HG03342 (cell line): ENCODE measurements around the gene FUOM.
"Not testable (repeated sequence)": the region's sequence is repeated elsewhere in the genome, so short reads cannot be mapped to it uniquely, and the experiment has no call there.

Experiments used
- ATAC-seq: cut with Tn5 transposase; IDR thresholded peaks from one replicate; pipeline ENCODE4 v1.9.1; 2021; ENCODE audit warnings: mild to moderate bottlenecking, moderate library complexity; ENCODE audit not compliant: unreplicated experiment

The FUOM gene

DNA sequence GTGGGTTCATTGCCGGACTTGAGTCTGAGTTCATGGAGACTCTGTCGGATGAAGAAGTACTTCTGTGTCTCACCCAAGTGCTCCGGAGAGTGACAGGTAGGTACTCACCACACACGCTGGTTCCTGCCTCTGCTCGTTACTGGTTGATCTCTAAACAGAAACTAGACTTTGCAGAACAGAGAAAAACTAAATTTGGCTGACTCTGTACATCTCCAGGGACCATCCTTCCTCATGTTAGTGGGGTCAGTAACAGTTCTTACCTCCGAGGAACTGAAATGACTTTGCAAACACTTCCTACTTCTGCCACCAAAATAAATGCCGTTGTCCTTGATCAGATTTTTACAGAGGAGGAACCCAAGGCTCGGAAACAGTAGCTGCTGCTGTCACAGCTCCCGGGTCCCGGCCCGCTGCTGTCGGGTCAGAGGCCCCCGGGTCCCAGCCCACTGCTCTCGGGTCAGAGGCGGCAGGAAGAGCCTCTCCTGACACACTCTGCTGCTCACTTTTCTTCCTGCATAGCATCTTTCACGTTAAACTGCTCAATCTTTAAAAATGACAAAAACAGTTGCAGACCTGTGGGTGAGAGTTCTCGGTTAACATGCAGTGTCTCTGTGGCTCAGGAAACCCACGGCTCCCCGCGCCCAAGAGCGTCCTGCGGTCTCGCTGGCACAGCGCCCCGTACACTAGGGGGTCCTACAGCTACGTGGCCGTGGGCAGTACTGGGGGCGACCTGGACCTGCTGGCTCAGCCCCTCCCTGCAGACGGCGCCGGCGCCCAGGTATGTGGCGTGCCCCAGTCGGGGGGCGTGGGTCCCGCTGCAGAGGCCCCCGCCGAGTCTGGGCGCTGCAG is 31.4 kb upstream of the FUOM start:
- ATAC-seq = peak; percentile 86

GRCh38 chr10:133388236-133388972 is 30.6 kb upstream of the FUOM start:
- ATAC-seq = peak; percentile 1

DNA sequence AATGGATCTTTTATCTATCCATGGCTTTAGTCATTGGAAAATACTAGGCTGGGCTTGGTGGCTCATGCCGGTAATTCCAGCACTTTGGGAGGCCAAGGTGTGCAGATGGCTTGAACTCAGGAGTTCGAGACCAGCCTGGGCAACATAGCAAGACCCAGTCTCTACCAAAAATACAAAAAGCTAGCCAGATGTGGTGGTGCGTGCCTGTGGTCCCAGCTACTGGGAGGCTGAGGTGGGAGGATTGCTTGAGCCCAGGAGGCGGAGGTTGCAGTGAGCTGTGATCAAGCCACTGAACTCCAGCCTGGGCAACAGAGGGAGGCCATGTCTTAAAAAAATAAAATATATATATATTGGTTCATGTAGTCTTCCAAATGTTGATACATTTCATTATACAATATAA is 29.1 kb upstream of the FUOM start:
- ATAC-seq = not testable (repeated sequence)

DNA sequence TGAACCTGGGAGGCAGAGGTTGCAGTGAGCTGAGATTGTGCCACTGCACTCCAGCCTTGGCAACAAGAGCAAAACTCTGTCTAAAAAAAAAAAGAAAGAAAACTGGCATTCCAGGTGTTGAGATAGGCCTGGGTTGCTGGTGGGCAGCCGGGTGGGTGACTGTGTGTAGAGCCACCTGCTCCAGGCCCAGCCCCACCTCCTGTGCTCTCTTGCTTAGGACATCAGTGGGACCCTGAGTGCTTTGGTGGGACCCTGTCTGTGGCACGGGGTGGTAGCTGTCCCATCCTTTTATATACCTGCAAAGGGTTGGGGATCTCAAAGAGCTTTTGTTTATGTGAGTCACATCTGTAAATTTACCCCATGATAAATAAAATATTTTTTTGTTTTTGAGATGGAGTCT is 27.4 kb upstream of the FUOM start:
- ATAC-seq = no peak

DNA sequence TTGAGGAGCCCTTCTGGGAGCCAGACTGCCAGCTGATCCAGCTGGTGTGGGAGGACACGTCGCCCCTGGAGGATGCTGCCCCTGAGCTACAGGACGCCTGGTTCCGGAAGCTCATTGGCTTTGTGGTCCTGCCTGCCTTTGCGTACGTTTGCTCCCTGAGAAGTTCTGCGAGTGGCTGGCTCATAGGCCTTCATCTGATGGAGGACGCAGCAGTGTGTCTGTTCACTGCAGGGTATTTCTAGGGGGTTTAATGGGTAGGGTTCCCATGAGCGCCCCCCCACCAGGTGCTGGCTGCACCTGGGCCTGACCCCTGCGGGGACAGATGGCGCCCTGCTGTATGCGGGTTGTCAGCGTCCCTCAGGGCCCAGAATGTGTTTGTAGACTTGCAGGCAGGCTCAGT is 26.3 kb upstream of the FUOM start:
- no peak for ATAC-seq

DNA sequence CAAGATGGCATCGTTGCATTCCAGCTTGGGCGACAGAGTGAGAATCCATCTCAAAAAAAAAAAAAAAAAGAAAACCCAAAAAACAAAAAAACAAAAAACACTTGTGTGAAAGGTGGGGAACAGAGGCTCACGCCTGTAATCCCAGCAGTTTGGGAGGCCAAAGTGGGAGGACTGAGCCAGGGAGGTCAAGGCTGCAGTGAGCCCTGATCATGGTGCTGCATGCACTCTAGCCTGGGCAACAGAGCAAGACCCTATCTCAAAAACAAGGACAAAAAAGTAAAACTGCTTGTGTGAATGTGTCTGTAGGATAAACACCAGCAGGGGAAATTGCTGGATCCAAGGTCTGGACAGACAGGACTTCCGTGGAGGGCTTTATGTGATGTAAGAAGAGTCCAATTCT is 25.7 kb upstream of the FUOM start:
- ATAC-seq = no peak

DNA sequence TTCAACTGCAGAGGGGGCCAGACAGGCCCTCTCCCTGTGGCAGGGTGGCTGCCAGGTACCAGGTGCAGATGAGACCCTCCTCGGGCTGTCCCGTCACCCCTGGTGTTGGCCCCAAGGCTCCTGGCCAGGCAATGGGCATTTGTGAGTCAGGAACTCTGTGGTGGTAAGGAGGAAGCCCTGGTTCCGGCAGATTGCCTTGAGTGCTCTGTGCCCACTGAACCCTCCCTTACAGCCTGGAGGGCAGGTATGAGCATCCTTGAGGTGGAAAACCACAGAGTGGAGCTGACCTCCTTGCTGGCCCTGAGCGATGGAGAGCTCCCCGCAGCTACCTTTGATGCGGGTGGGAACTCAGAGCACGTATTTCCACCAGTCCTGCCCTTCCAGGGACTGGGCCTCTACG is 23.2 kb upstream of the FUOM start:
- ATAC-seq = no peak

GRCh38 chr10:133379801-133380666 is 22.2 kb upstream of the FUOM start:
- no peak for ATAC-seq

DNA sequence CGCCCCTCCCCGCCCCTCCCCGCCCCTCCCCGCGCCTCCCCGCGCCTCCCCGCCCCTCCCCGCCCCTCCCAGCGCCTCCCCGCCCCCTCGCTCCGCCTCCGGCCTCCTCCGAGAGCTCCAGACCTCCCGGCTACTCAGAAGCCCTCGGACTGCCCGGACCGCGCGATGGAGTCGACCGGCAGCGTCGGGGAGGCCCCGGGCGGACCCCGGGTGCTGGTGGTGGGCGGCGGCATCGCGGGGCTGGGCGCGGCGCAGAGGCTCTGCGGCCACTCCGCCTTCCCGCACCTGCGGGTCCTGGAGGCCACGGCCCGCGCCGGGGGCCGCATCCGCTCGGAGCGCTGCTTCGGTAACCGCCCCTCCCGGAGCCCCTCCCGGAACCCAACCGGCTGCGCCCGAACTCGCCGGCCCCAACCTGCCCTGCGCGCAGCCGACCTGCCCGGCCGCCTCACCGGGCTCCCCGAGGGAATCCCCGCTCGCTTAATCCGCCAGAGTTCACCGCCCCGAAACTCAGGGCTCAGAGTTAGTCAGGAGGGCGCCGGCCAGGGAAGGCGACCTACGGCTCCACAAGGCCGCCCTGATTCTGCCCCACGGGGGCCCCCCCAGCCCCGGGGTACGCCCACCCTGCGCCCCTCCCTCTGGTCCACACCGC is 21.5 kb upstream of the FUOM start, which contains the start of gene PAOX:
TSS of gene PAOX (plus strand) at position 111 of the 649 bp plus-strand sequence. CDS start at position 166, 55 bp downstream.
- ATAC-seq = peak; percentile 58

DNA sequence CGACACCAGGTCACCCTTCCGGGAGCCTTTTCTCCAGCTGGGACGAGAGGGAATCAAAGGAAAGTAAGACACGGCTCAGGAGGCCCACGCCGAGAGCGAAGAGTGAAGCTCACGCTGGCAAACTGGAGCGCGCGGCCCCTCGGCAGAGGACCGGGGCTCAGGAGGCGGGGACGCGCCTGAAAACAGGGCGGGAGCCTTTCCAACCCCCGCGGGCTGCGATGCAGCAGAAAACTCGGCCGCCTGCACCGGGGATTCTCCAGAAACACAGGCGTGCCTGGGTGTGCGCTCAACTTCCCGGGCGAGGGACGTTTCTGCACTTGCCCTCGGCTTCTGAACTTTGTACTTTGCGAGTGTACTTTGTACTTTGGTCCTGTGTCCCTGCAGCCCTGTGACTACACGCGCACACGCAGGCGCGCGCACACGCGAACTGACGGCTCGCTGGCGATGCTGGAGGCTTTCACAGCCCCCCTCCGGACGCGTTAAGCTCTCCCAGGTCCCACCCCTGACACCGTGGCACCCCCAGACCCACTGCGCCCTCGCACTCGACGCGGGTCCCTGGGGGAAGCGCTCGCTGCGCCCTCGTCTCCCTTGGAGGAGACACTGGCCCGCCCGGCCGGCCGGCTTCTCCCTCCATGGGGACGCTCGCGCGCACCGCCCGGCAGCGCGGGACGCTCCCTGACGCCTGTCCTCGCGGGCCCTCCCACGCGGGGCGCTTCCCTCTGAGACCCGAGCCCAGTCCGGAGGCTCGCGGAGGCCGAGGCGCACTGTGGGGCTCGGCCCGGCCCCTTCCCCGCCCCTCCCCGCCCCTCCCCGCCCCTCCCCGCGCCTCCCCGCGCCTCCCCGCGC is 20.7 kb upstream of the FUOM start:
- peak; percentile 27 for ATAC-seq

DNA sequence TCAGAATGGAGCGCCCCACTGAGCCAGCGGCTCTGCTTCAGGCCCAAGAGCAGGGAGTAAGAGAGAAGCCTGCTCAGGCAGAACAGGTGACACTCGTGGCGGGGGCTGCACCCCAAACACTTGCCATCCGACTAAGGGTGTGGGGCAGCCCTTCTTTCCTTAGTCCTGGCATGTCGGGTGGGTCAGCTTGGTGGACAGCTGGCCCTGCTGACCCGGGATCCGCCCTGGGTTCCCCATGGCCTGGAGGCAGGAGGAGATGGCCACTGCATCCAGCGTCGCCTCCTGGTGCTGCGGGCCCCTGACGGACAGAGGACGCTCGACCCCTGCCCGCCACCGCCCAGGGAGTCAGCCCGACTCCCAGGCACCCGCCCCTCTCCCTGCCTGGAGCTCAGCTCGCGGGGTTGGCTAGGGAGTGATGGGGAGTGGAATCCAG is 20.0 kb upstream of the FUOM start:
- ATAC-seq = no peak

- ATAC-seq = no peak
These were observed 19.4 kb upstream of the FUOM start for GRCh38 chr10:133377025-133377817.

DNA sequence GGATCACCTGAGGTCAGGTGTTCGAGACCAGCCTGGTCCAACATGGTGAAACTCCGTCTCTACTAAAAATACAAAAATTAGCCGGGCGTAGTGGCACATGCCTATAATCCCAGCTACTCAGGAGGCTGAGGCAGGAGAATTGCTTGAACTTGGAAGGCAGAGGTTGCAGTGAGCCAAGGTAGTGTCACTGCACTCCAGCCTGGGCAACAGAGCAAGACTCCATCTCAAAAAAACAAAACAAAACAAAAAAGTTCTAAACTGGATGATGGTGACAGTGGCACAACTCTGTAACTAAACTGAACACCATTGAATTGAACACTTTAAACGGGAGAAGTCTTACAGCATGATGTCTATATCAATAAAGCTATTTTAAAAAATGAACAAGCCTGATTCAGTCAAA is 18.4 kb upstream of the FUOM start:
- ATAC-seq = not testable (repeated sequence)

GRCh38 chr10:133375357-133376115 is 17.7 kb upstream of the FUOM start:
- no peak for ATAC-seq

DNA sequence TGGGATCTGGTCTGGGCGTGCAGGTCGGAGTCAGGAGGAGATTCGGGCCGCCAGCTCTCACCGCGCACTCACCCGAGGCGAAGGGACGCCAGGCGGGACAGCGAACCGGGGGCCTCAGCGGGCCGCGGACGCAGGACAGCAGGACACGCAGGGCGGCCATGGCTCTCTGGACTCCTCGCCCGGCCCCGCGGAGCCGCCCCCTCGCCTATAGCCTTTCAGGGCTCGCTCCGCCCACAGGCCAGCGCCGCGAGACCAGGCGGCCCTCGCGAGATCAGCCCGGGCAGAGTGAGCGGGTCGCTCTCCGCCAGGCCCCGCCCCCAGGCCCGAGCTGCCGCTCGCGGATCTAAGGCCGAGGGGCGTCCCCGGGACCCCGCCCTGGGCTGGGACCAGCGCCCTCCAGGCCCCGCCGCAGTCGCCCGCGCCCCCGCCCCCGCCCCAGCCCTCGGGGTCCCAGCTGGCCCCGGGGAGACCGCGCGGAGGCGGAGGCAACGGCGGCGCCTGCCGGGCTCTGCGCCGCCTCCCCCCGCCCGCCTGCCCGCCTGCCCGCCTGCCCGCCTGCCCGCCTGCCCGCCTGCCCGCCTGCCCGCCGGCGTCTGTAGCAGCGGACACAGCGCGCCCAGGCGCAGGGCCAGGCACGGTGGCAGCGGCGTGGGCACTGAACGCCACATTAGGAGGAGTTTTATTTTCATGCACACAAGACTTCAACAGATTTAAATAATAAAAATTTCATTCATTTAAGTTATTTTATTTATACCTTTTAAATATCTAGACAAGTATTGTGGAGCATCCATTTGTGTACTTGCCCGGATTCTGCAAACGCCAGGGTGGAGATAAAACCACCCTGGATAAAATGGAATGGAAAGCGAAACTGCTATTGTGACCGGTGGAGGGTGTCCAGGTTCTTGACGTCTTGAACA is 15.6 kb upstream of the FUOM start, which contains the start of gene ECHS1:
TSS of gene ECHS1 (minus strand) at position 181 of the 917 bp plus-strand sequence. CDS start at position 160, 21 bp downstream.
- ATAC-seq = peak; percentile 96

DNA sequence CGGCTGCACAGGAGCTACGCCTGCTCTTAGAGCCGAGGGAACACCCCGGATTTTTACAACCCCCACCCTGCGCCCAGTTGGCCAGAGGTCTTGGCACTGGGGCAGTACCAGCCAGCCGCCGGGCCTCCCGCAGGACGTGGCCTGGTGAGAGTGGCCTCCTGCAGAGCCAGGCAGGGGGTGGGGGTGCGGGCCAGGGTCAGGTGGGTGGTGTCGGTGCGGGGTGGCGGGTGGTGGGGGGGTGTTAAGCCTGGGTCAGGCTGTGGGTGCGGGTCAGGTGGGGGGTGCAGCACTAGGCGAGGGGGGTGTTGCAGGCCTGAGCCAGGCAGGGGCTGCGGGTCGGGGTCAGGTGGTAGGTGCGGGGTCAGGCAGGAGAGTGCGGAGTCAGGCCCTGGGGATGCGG is 14.7 kb upstream of the FUOM start:
- ATAC-seq = no peak
